ENCODE results near the gene RS1.

RS1 gene

DNA sequence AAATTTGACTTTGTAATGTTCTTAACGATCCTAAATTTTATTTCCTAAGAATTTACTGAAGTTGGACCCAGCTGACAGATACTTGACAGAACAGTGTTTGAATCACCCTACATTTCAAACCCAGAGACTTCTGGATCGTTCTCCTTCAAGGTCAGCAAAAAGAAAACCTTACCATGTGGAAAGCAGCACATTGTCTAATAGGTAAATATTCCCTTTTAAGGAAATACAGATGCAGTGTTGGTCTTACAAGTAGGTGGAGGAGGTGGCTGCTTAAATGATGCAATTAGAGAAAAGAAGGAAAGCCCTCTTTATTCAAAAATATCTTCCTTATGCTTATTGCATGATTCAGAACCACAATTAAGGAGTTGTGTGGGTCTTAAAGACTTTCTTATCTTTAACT is 73.5 kb downstream of the RS1 start:
- no peak for DNase-seq (ENCODE audit: low read depth)

- no peak for DNase-seq (ENCODE audit: low read depth)
Observed at GRCh38 chrX:18596096-18596495, 75.8 kb downstream of the RS1 start.

- no peak for DNase-seq (ENCODE audit: low read depth)
Observed at GRCh38 chrX:18594079-18594478, 77.8 kb downstream of the RS1 start.

- DNase-seq (ENCODE audit: low read depth) = no peak
Observed at GRCh38 chrX:18591834-18592233, 80.1 kb downstream of the RS1 start.
